Prostate gland (tissue), 2 donors: ENCODE data around the gene LENG8. TPM values are rescaled to one million over a fixed set of nuclear protein-coding genes. Genes with fewer than 3 reads are reported as not detected.

Experiments
- DNase-seq: peaks from one replicate; pipeline ENCODE4 v3.0.0-alpha.2; 2019; ENCODE audit warnings: low spot score
- H3K27ac ChIP-seq, 2 donors: fragments of 200-600 bp; sonication (generic); 2 replicates each; pipeline ENCODE4 v1.5.1; 2017 to 2019
- H3K27me3 ChIP-seq: fragments of 200-600 bp; sonication (generic); replicated peaks from 2 replicates; pipeline ENCODE4 v1.5.1; 2019; ENCODE audit not compliant: insufficient read depth
- H3K36me3 ChIP-seq, 2 donors: fragments of 200-600 bp; sonication (generic); 1 replicate in 1 of 2; 2 replicates in 1 of 2; pipeline versions ENCODE4 v1.5.1 to v1.8.1; 2017 to 2019
- H3K4me1 ChIP-seq: fragments of 200-600 bp; sonication (generic); replicated peaks from 2 replicates; pipeline ENCODE4 v1.5.1; 2019
- H3K4me3 ChIP-seq, 2 donors: fragments of 200-600 bp; sonication (generic); 2 replicates each; pipeline ENCODE4 v1.5.1; 2017 to 2019
- H3K9me3 ChIP-seq: fragments of 200-600 bp; sonication (generic); 2 replicates; pipeline ENCODE4 v1.5.1; 2017
- POLR2A ChIP-seq: fragments of 450-650 bp; IDR thresholded peaks from one replicate; pipeline ENCODE4 v1.6.1; 2016; ENCODE audit warnings: antibody characterized with exemption, mild to moderate bottlenecking
- POLR2AphosphoS5 ChIP-seq: sonication (generic); formaldehyde crosslinking; IDR thresholded peaks from one replicate; pipeline ENCODE4 v1.6.1; 2017; ENCODE audit warnings: antibody characterized with exemption
- WGBS: methylation state at CpG from one replicate; pipeline ENCODE4 v1.1.5; 2018; 5-methylcytosine and 5-hydroxymethylcytosine counted together
- intact Hi-C: fragments of 100-400 bp; cut with DNase I; formaldehyde crosslinking; loops from one replicate; pipeline ENCODE4 v1.14.2; 2022
- total RNA-seq, 2 donors: library from RNA; depleted of rRNA; stranded (reverse); fragments of >200 nt; gene quantifications; one replicate each; pipeline ENCODE4 v1.1.0, GENCODE V29; 2016
- TF ChIP-seq, protein P1 (sequence below), 4 experiments: fragments of 200-600 bp in 2 of 4; fragments of 450-650 bp in 2 of 4; sonication (generic) in 2 of 4; IDR thresholded peaks; 1 replicate in 3 of 4; 2 replicates in 1 of 4; pipeline ENCODE4 v1.5.1; 2016 to 2019; ENCODE audit warnings: antibody characterized with exemption in 4 of 4, mild to moderate bottlenecking in 2 of 4, moderate library complexity in 2 of 4

LENG8 gene
- total RNA-seq, 2 donors from 2014 or later = 111 to 292 TPM

DNA sequence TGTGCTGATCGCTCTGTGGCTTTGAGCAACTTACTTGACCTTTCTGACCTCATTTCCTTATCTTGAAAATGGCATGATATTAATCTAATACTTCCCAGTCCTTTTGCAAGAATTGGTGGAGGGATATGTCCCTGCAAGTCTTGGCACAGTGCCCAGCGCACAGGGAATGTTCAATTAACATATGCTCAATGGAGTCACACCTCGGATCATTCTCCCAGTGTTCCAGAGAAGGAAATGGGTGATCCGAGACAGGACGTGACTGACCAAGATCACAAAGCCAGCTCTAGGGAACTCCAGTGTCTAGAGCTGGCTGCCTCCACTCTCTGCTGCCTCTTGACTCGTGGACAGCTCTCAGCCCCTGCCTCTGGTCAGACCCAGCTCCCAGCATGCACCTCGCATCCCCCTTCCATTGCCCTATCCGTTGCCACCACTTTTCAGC is 20.5 kb downstream of the LENG8 start:
- H3K9me3 ChIP-seq = no peaks in the 10 kb centered on the region
- peaks cover 7% of the 10 kb centered on the region for H3K4me1 ChIP-seq
- TF ChIP-seq, protein P1, sequence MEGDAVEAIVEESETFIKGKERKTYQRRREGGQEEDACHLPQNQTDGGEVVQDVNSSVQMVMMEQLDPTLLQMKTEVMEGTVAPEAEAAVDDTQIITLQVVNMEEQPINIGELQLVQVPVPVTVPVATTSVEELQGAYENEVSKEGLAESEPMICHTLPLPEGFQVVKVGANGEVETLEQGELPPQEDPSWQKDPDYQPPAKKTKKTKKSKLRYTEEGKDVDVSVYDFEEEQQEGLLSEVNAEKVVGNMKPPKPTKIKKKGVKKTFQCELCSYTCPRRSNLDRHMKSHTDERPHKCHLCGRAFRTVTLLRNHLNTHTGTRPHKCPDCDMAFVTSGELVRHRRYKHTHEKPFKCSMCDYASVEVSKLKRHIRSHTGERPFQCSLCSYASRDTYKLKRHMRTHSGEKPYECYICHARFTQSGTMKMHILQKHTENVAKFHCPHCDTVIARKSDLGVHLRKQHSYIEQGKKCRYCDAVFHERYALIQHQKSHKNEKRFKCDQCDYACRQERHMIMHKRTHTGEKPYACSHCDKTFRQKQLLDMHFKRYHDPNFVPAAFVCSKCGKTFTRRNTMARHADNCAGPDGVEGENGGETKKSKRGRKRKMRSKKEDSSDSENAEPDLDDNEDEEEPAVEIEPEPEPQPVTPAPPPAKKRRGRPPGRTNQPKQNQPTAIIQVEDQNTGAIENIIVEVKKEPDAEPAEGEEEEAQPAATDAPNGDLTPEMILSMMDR (IDR thresholded peaks at IDR 0.05) = no peak
- no peak for TF ChIP-seq POLR2A
- no peak for TF ChIP-seq POLR2AphosphoS5
- intact Hi-C loops = no loop called here
- H3K27me3 ChIP-seq = no peaks in the 10 kb centered on the region
- WGBS = 52% methylated on average over 8 of the region's 8 CpGs
- H3K36me3 ChIP-seq = no peaks in the 10 kb centered on the region
- DNase-seq = no peak
- peak overlapping the region; percentile 96 to 98 for H3K27ac ChIP-seq
- H3K4me3 ChIP-seq = peak overlapping the region in 1 of 2 donors; percentile 69

DNA sequence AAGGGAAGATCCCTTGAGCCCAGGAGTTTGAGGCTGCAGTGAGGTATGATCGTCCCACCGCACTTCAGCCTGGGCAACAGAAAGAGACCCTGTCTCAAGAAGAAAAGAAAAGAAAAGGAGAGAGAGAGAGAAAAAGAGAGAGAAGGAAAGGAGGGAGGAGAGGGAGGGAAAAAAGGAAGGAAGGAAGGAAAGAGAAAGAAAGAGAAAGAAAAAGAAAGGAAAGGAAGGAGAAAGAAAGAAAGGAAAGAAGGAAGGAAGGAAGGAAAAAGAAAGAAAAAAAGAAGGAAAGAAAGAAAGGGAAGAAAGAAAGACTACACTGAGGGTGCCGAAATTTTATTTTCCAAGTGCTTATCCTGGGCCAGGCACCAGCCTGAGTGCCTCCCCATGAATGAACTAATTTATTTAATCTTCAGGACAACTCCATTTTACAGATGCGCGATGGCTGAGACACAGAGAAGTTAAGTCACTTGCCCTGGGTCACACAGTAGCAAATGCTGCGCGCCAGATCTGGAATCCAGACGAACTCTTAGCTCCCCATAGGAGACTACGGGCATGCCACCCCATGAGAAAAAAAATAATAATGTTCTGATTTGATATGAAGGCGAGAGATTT is 21.4 kb downstream of the LENG8 start:
- DNase-seq = no peak
- Histone ChIP-seq H3K36me3 (no peaks in the 10 kb centered on the region), H3K4me3 (peak overlapping the region; percentile 55 to 69), H3K4me1 (peaks cover 7% of the 10 kb centered on the region), H3K27me3 (no peaks in the 10 kb centered on the region), H3K9me3 (no peaks in the 10 kb centered on the region), H3K27ac (peak overlapping the region; percentile 96 to 98)
- 68% methylated on average over 10 of the region's 10 CpGs for WGBS
- intact Hi-C loops = no loop called here
- TF ChIP-seq POLR2AphosphoS5 (no peak), POLR2A (no peak)
- TF ChIP-seq, protein P1 (IDR thresholded peaks at IDR 0.05) = no peak

DNA sequence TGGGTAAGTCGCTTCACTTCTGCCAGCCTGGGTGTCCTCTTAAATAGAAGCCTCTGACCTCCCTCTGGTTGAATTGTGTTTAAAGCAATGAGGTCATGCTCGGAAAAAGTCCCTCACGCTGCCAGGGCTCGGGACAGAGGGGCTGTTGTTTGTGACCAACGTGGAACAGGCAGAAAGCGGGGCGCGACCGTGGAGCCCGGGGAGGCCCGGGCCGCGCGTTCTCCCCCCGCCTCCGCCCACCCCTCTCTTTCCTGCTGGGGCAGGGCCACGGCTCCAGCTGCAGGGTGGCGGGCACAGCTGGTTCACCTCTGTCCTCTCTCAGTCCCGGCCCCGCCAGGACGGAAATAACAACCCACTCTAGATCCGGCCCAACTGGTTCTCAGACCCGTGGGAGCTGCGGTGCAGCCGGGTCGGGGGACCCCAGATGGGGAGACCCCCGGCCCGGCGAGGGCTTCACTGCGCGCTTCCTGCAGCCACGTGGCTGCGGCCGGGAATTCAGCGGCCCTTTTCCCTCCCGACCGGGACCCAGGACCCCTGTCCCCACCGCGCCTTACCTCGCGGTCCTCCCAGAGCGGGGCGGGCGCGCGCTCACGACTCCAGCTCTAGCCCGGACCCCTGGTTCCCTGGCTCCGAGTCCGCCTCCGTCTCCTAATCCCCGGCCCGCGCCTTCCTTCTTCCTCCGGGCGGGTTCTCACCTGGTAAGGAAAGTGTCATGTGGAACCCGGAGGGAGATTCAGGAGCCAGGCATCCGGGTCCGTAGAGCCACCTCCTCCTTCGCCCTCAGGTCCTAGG is 22.2 kb downstream of the LENG8 start:
- no peaks in the 10 kb centered on the region for H3K36me3 ChIP-seq
- peak overlapping the region; percentile 55 to 69 for H3K4me3 ChIP-seq
- H3K27ac ChIP-seq = peak overlapping the region; percentile 96 to 98
- intact Hi-C loops = no loop called here
- 1% methylated on average over 56 of the region's 60 CpGs for WGBS
- TF ChIP-seq, protein P1 (IDR thresholded peaks at IDR 0.05) = peak in 1 of 4 experiments; percentile 4
- TF ChIP-seq POLR2A (peak; percentile 16), POLR2AphosphoS5 (peak; percentile 9)
- H3K27me3 ChIP-seq = no peaks in the 10 kb centered on the region
- no peak for DNase-seq
- H3K4me1 ChIP-seq = peaks cover 7% of the 10 kb centered on the region
- H3K9me3 ChIP-seq = no peaks in the 10 kb centered on the region

- Histone ChIP-seq H3K36me3 (no peaks in the 10 kb centered on the region), H3K9me3 (no peaks in the 10 kb centered on the region), H3K27ac (peak within 1 kb of the TSS; percentile 87 to 93), H3K27me3 (no peaks in the 10 kb centered on the region), H3K4me1 (peaks cover 7% of the 10 kb centered on the region), H3K4me3 (peak within 1 kb of the TSS; percentile 46 to 47)
- 8% methylated on average over 14 of the region's 14 CpGs for WGBS
- intact Hi-C loops = no loop called here
- peak; percentile 85 for TF ChIP-seq POLR2A
- TF ChIP-seq, protein P1 (IDR thresholded peaks at IDR 0.05) = no peak
- TF ChIP-seq POLR2AphosphoS5 = peak; percentile 65
- peak; percentile 55 for DNase-seq
Observed at GRCh38 chr19:54473071-54473891, 24.3 kb downstream of the LENG8 start, which contains the start of gene CDC42EP5. Gene CDC42EP5 (minus strand): TSS chr19:54473296. CDS start chr19:54465547, 7,749 bp downstream.
